Measurements from ENCODE around the gene PIGH. TPM values are rescaled to one million over a fixed set of nuclear protein-coding genes. Genes with fewer than 3 reads are reported as not detected.
A peak's percentile ranks its signal among the peaks of the same experiment; 100 is the strongest.

Gene PIGH
- total and polyA plus RNA-seq, 8 donors = 5.2 to 222 (median 21.0) TPM

- no peak overlapping the region for H3K27ac ChIP-seq
- TF ChIP-seq EP300 (IDR thresholded peaks at IDR 0.05) (no peak), POLR2A (IDR thresholded peaks at IDR 0.05) (no peak), POLR2AphosphoS5 (IDR thresholded peaks at IDR 0.05) (no peak)
- TF ChIP-seq, protein P1, sequence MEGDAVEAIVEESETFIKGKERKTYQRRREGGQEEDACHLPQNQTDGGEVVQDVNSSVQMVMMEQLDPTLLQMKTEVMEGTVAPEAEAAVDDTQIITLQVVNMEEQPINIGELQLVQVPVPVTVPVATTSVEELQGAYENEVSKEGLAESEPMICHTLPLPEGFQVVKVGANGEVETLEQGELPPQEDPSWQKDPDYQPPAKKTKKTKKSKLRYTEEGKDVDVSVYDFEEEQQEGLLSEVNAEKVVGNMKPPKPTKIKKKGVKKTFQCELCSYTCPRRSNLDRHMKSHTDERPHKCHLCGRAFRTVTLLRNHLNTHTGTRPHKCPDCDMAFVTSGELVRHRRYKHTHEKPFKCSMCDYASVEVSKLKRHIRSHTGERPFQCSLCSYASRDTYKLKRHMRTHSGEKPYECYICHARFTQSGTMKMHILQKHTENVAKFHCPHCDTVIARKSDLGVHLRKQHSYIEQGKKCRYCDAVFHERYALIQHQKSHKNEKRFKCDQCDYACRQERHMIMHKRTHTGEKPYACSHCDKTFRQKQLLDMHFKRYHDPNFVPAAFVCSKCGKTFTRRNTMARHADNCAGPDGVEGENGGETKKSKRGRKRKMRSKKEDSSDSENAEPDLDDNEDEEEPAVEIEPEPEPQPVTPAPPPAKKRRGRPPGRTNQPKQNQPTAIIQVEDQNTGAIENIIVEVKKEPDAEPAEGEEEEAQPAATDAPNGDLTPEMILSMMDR (IDR thresholded peaks at IDR 0.05) = no peak
- WGBS, 5 donors = 80 to 89% (median 81%) methylated on average over 7 of the region's 7 CpGs
- H3K4me1 ChIP-seq = no peaks in the 10 kb centered on the region
- no peaks in the 10 kb centered on the region for H3K27me3 ChIP-seq
- no peaks in the 10 kb centered on the region for H3K9me3 ChIP-seq
- H3K36me3 ChIP-seq = peaks cover 16 to 83% (median 76%) of the 10 kb centered on the region in 4 donors
- no peak for DNase-seq
- H3K4me3 ChIP-seq = no peak overlapping the region
- intact Hi-C loops (cut with DNase I; ENCODE audit: low total_unique reads) = no loop called here
Observed at GRCh38 chr14:67582061-67582460, 18.0 kb downstream of the PIGH start.

- Histone ChIP-seq H3K4me1 (no peaks in the 10 kb centered on the region), H3K4me3 (no peak overlapping the region), H3K27ac (no peak overlapping the region), H3K9me3 (no peaks in the 10 kb centered on the region), H3K36me3 (peaks cover 16 to 82% (median 72%) of the 10 kb centered on the region in 4 donors), H3K27me3 (no peaks in the 10 kb centered on the region)
- WGBS, 5 donors = 80 to 100% (median 95%) methylated on average over 1 of the region's 1 CpG
- no peak for TF ChIP-seq EP300 (IDR thresholded peaks at IDR 0.05)
- no peak for TF ChIP-seq POLR2A (IDR thresholded peaks at IDR 0.05)
- no peak for TF ChIP-seq POLR2AphosphoS5 (IDR thresholded peaks at IDR 0.05)
- TF ChIP-seq, protein P1 (IDR thresholded peaks at IDR 0.05) = no peak
- no peak for DNase-seq
- intact Hi-C loops (cut with DNase I; ENCODE audit: low total_unique reads) = no loop called here
Observed at GRCh38 chr14:67581643-67582042, 18.4 kb downstream of the PIGH start.

- TF ChIP-seq EP300 (IDR thresholded peaks at IDR 0.05) (no peak), POLR2AphosphoS5 (IDR thresholded peaks at IDR 0.05) (no peak), POLR2A (IDR thresholded peaks at IDR 0.05) (no peak)
- TF ChIP-seq, protein P1 (IDR thresholded peaks at IDR 0.05) = no peak
- peak in 1 of 2 donors; percentile 30 for DNase-seq
- H3K27ac ChIP-seq = no peak overlapping the region
- peaks cover 11 to 78% (median 69%) of the 10 kb centered on the region in 4 donors for H3K36me3 ChIP-seq
- intact Hi-C loops (cut with DNase I; ENCODE audit: low total_unique reads) = no loop called here
- no peaks in the 10 kb centered on the region for H3K9me3 ChIP-seq
- 73 to 83% (median 80%) methylated on average over 8 to 11 of the region's 11 CpGs for WGBS, 5 donors
- no peaks in the 10 kb centered on the region for H3K4me1 ChIP-seq
- H3K4me3 ChIP-seq = no peak overlapping the region
- H3K27me3 ChIP-seq = no peaks in the 10 kb centered on the region
Observed at GRCh38 chr14:67580336-67581171, 19.5 kb downstream of the PIGH start.

DNA sequence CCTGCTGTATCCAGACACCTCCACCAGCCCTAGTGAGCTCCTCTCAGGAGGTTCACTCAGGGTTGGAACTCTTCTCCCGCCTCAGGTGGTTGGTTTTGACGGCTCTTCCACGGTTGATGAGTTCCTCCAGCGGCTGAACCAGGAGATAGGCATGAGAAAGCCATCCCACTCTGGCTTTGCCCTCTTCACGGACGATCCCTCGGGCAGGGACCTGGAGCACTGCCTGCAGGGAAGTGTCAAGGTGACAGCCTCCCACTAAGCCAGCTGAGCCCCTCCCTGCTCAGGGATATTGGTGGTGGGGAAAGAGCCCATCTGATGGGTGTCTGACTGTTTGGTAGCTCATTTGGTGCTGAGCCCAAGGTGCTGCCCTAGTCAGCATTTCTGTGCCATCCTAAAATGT is 20.4 kb downstream of the PIGH start:
- peaks cover 10 to 82% (median 72%) of the 10 kb centered on the region in 4 donors for H3K36me3 ChIP-seq
- 90 to 98% (median 92%) methylated on average over 7 of the region's 7 CpGs for WGBS, 5 donors
- H3K27ac ChIP-seq = no peak overlapping the region
- intact Hi-C loops (cut with DNase I; ENCODE audit: low total_unique reads) = no loop called here
- no peaks in the 10 kb centered on the region for H3K27me3 ChIP-seq
- no peak for DNase-seq
- no peak overlapping the region for H3K4me3 ChIP-seq
- H3K4me1 ChIP-seq = no peaks in the 10 kb centered on the region
- no peaks in the 10 kb centered on the region for H3K9me3 ChIP-seq
- TF ChIP-seq EP300 (IDR thresholded peaks at IDR 0.05) = no peak
- TF ChIP-seq, protein P1 (IDR thresholded peaks at IDR 0.05) = no peak
- TF ChIP-seq POLR2A (IDR thresholded peaks at IDR 0.05) = no peak
- TF ChIP-seq POLR2AphosphoS5 (IDR thresholded peaks at IDR 0.05) = no peak
